ENCODE data around the gene SLC13A5. TPM values are rescaled to one million over a fixed set of nuclear protein-coding genes. Genes with fewer than 3 reads are reported as not detected.

Gene SLC13A5
- total and polyA plus RNA-seq, 9 of the 15 experiments (the other 6 are each of a cell fraction or from before 2014, with no cell fraction given) = 0.04 TPM; not detected in 8

DNA sequence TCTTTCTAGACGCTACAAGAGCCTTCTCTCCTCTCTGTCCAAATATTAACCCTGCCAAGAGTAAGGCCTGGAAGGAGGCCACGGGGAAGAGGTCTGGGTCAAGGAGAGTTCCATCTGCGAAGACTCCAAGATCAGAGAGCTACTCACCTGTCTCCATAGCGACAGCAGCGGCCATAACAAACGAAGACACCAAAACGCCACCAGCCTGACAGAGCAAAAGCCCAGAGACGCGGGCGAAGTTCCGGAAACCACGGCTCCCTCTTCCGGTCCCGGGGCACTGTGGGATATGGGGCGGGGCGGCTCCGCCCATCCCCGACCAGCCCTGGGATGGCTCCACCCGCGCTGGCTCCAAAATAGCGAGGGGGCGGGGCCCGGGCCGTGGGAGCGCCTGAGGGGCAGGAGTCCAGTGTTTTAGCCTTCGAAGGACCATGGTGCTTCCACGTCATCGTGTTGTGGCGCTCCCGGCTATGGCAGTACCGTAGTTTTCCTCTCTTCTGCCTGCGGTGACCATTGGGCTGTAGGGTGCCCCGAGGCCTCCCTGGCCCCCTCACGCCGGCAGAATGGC is 61.7 kb downstream of the SLC13A5 start, which contains the start of the genes C17orf100 and MED31 (continued):
- TF ChIP-seq YY1 (IDR thresholded peaks at IDR 0.05; ENCODE audit: borderline replicate concordance in 1 of 3, control insufficient read depth in 1 of 3, extremely low read depth in 1 of 3, insufficient read depth in 3 of 3, insufficient read length in 1 of 3, insufficient replicate concordance in 2 of 3, low read depth in 1 of 3, low read length in 2 of 3) (peak in 2 of 3 experiments; percentile 81 to 86), CSDE1 (IDR thresholded peaks at IDR 0.05) (peak in 1 of 2 experiments; percentile 30; a peak in 1 of 4 replicates), MXI1 (IDR thresholded peaks at IDR 0.05; ENCODE audit: low read depth, low read length) (peak; percentile 69; the same call in 1 of the 2 replicates), SREBF1 (IDR thresholded peaks at IDR 0.05; ENCODE audit: borderline replicate concordance, low read depth, low read length) (no peak), TBP (optimal IDR thresholded peaks at IDR 0.05; ENCODE audit: low read depth, low read length) (peak; percentile 41), HMGN3 (IDR thresholded peaks at IDR 0.05; ENCODE audit: borderline replicate concordance, extremely low read depth, insufficient read length, low read depth, low read length) (peak; percentile 62), PHF8 (IDR thresholded peaks at IDR 0.05; ENCODE audit: borderline replicate concordance, low read length) (peak; percentile 67; the same call in 1 of the 2 replicates), GABPA (tag; conservative IDR thresholded peaks at IDR 0.05; ENCODE audit: low read depth) (peak; percentile 93), FOXJ2 (tag; IDR thresholded peaks at IDR 0.05) (peak; percentile 89), HSF4 (CRISPR knock-in tag; IDR thresholded peaks at IDR 0.05; ENCODE audit: borderline replicate concordance) (no peak), ZNF143 (CRISPR knock-in tag; IDR thresholded peaks at IDR 0.05) (peak; percentile 73), RBFOX2 (IDR thresholded peaks at IDR 0.05; ENCODE audit: low read depth, low read length) (peak; percentile 75)
- TF ChIP-seq, protein P1, sequence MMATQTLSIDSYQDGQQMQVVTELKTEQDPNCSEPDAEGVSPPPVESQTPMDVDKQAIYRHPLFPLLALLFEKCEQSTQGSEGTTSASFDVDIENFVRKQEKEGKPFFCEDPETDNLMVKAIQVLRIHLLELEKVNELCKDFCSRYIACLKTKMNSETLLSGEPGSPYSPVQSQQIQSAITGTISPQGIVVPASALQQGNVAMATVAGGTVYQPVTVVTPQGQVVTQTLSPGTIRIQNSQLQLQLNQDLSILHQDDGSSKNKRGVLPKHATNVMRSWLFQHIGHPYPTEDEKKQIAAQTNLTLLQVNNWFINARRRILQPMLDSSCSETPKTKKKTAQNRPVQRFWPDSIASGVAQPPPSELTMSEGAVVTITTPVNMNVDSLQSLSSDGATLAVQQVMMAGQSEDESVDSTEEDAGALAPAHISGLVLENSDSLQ (IDR thresholded peaks at IDR 0.05) = peak; percentile 51
- TF ChIP-seq, protein P2, sequence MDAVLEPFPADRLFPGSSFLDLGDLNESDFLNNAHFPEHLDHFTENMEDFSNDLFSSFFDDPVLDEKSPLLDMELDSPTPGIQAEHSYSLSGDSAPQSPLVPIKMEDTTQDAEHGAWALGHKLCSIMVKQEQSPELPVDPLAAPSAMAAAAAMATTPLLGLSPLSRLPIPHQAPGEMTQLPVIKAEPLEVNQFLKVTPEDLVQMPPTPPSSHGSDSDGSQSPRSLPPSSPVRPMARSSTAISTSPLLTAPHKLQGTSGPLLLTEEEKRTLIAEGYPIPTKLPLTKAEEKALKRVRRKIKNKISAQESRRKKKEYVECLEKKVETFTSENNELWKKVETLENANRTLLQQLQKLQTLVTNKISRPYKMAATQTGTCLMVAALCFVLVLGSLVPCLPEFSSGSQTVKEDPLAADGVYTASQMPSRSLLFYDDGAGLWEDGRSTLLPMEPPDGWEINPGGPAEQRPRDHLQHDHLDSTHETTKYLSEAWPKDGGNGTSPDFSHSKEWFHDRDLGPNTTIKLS (IDR thresholded peaks at IDR 0.05; ENCODE audit: borderline replicate concordance, low read depth) = 0 out of 2 replicates have a peak, but pooled peaks have one; percentile 59
- TF ChIP-seq, protein P3, sequence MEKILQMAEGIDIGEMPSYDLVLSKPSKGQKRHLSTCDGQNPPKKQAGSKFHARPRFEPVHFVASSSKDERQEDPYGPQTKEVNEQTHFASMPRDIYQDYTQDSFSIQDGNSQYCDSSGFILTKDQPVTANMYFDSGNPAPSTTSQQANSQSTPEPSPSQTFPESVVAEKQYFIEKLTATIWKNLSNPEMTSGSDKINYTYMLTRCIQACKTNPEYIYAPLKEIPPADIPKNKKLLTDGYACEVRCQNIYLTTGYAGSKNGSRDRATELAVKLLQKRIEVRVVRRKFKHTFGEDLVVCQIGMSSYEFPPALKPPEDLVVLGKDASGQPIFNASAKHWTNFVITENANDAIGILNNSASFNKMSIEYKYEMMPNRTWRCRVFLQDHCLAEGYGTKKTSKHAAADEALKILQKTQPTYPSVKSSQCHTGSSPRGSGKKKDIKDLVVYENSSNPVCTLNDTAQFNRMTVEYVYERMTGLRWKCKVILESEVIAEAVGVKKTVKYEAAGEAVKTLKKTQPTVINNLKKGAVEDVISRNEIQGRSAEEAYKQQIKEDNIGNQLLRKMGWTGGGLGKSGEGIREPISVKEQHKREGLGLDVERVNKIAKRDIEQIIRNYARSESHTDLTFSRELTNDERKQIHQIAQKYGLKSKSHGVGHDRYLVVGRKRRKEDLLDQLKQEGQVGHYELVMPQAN (IDR thresholded peaks at IDR 0.05; ENCODE audit: borderline replicate concordance) = 0 out of 2 replicates have a peak, but pooled peaks have one; percentile 64
- TF ChIP-seq, protein P4, sequence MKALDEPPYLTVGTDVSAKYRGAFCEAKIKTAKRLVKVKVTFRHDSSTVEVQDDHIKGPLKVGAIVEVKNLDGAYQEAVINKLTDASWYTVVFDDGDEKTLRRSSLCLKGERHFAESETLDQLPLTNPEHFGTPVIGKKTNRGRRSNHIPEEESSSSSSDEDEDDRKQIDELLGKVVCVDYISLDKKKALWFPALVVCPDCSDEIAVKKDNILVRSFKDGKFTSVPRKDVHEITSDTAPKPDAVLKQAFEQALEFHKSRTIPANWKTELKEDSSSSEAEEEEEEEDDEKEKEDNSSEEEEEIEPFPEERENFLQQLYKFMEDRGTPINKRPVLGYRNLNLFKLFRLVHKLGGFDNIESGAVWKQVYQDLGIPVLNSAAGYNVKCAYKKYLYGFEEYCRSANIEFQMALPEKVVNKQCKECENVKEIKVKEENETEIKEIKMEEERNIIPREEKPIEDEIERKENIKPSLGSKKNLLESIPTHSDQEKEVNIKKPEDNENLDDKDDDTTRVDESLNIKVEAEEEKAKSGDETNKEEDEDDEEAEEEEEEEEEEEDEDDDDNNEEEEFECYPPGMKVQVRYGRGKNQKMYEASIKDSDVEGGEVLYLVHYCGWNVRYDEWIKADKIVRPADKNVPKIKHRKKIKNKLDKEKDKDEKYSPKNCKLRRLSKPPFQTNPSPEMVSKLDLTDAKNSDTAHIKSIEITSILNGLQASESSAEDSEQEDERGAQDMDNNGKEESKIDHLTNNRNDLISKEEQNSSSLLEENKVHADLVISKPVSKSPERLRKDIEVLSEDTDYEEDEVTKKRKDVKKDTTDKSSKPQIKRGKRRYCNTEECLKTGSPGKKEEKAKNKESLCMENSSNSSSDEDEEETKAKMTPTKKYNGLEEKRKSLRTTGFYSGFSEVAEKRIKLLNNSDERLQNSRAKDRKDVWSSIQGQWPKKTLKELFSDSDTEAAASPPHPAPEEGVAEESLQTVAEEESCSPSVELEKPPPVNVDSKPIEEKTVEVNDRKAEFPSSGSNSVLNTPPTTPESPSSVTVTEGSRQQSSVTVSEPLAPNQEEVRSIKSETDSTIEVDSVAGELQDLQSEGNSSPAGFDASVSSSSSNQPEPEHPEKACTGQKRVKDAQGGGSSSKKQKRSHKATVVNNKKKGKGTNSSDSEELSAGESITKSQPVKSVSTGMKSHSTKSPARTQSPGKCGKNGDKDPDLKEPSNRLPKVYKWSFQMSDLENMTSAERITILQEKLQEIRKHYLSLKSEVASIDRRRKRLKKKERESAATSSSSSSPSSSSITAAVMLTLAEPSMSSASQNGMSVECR (CRISPR knock-in tag; IDR thresholded peaks at IDR 0.05) = 0 out of 2 replicates have a peak, but pooled peaks have one; percentile 35
